ENCODE data around the gene EIF5AL1.
"Not testable (repeated sequence)": the region's sequence is repeated elsewhere in the genome, so short reads cannot be mapped to it uniquely, and the experiment has no call there.

The EIF5AL1 gene

DNA sequence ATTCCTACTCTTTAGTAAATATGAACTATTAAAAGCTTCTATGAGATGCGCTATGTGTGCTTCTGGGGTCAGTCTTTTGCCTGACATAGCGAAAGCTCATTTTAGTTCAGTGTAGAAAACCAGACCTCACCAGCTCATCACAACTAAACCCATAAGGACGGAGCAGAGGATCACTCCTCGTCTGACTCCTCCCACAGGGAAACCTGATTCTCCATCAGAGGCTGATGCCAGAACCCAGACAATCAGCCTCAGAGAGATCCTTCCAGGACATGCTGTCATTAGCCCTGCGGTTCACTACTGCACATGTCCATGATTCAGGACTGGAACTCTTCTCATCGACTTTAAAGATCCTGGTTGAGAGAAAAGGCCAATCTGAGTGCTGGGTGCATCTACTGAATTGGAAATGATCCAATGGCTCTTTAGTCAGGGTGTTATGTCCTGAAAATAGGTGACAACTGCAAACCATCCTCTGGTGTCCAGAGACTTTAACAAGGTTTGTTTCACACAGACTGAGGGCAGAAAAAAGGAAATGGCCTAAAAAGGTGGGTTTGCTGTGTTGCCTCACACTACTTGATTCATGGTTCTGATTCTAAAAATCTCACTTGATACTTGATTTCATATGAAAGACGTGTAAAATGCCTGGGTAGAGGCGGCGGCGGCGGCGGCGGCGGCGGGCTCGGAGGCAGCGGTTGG is at the start of gene EIF5AL1:
TSS of gene EIF5AL1 (plus strand) at position 643 of the 693 bp plus-strand sequence. CDS start 117 bp downstream, outside the sequence.
- DNase-seq, result not testable (repeated sequence)

DNA sequence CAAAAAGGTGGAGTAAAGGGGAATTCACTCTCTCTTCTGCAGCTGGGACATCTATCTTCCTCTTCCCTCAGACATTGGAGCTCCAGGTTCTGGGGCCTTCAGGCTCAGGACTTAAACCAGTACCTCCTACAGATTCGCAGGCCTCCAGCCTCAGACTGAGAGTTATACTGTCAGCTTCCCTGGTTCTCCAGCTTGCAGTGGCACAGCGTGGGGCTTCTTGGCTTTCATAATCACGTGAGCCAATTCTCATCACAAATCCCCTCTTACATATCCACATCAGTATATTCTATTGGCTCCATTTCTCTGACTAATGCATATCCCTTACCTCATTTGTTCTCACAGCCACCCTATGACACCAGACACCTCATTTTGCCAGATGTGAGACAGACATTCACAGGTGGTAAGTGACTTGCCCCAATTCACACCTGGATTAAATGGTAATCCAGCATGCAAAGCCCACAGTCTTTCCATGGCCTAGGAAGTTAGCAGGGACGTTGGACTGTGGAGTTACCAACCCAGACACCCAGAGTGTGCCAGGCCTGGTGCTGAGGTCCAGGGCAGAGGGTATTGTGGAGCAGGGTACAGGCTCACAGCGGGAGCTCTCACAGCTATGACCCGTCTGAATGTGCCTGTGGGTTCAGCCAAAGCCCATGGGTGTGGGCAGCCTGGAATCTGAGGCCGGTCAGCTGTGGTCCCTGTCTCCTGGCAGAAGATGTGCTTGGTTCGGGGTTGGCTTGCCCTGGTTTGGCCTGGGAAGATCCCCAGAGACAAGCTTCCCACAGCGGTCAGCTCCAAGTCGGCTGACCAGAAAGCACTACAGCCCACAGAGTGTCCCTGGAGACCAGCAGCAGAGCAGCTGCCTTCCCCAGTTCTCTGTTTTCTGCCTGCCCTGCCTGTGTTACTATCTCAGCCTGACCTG is 48.5 kb upstream of the EIF5AL1 start:
- no peak for DNase-seq

DNA sequence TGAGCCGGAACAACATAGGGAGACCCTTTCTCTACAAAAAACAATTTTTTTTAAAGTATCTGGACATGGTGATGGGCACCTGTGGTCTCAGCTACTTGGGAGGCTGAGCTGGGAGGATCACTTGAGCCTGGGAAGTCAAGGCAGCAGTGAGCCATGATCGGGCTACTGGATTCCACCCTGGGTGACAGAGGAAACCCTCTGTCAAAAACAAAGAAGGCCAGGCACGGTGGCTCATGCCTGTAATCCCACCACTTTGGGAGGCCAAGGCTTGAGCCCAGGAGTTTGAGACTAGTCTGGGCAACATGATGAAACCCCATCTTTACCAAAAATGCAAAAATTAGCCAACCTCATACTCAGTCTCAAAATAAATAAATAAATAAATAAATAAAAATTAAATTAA is 47.0 kb upstream of the EIF5AL1 start:
- DNase-seq, result no peak

DNA sequence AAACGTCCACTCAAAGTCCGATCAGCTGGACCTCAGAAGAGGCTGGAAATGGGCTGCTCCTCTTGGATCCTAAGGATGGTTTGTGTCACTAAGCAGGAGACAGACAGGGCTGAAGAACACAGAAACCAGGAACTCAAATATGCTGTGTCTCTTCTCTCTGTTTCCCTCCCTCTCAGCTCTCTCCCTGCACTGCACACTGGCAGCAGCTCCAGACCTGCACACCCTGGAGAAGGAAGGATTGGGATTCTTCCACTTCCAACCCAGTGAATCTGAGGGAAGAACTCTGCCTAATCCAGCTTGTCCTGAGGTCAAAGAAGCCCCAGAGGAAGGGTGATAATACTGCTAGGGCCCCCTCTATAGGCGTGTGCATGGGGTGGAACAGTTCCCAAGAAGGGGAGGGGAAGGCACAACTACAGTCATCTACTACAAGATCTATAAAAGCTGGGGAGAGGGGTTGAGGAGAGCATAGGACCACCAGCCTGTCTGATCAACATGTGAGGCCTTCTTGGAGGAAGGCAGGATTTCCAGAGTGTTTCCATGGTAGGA is 44.2 kb upstream of the EIF5AL1 start:
- no peak for DNase-seq

DNA sequence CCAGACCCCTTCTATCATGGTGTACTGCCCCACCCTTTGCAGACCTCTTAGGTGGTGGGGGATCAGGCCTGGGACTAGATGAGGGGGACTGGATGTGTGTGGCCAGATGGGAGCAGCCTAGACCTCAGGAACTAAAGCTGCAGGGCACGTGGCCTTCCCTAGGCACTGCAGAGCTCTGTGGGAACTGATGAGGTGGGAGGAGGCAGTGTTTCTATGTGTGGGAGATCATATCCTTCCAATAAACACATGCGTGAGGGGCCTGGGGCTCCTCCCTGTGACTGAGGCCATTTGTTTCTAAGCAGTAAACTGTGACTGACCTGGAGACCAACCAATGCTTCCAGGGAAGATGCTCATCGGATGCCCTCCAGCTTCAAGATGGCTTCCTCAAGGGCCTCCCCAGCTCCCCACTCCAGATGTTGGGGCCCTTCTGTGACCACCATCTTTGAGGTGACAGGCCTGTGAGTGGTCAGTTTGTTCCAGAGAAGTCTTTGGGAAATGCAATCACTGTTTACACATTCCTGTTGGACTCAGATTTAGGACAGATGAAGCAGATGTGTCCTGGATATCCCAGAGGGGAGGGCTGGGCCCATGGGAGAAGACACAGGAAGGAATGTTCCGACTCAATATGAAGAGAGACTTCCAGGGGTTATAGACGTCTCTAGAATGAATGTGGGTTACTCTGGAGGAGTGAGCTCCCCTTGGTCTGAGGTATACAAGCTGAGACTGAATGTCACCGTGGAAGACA is 43.3 kb upstream of the EIF5AL1 start:
- DNase-seq, result no peak

DNA sequence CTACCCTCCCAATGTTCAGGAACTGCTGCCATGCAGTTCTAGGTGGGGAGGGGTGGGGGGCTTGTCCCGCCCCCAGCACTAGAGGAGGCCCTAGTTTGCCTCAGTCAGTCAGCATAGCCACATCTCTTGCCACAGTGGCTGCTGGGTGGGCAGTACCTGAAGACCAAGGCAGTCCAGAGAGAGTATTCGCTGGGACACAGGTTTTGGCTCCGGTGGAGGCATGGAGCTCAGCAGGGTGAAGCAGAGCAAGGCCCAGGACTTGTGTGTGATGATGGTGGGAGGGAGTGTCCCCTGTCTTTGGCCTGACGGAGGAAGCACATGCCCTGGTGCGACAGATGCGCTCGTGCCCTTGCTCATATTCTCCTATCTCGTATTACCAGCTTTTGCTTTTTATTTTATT is 42.2 kb upstream of the EIF5AL1 start:
- no peak for DNase-seq

DNA sequence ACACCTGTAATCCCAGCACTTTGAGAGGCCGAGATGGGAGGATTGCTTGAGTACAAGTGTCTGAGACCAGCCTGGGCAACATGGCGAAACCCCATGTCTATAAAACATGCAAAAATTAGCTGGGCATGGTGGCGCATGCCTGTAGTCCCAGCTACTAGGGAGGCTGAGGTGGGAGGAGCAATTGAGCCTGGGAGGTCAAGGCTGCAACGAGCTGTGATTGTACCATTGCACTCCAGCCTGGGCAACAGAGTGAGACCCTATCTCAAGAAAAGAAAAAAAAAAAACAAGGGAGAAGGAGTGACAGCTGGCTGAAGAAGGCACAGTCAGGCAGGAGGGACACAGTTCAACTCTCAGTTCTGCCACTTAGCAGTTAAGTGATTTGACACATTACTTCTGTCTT is 40.6 kb upstream of the EIF5AL1 start:
- no peak for DNase-seq

DNA sequence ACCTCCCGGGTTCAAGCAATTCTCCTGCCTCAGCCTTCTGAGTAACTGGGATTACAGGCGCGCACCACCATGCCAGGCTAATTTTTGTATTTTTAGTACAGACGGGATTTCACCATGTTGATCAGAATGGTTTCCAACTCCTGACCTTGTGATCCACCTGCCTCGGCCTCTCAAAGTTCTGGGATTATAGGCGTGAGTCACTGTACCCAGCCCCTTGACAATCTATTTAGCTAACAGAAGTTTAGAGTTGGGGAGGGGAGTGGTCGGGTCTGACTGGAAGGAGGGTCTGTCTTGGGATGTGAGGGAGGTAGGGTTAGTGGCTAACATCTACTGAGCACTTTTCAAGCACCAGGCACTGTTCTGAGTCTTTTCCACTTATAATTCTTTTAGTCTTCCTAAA is 39.9 kb upstream of the EIF5AL1 start:
- no peak for DNase-seq

DNA sequence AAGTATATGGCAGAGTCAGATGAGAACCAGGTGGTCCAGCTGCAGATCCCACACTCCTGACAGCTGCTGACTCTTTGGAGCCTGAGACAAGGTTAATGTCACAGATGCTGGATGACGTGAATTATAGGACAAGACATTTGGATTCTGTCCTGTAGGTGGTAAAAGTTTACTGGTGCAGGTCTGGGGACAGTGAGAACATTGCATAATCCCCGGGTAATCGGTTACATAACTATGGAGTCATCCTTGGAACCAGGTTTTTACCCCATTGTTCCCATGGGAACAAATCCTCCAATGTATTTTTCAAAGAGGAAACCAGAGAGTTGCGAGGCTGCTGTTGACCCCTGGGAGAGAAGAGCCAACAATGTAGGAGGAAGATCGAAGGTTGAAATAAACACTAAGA is 39.4 kb upstream of the EIF5AL1 start:
- DNase-seq, result no peak

DNA sequence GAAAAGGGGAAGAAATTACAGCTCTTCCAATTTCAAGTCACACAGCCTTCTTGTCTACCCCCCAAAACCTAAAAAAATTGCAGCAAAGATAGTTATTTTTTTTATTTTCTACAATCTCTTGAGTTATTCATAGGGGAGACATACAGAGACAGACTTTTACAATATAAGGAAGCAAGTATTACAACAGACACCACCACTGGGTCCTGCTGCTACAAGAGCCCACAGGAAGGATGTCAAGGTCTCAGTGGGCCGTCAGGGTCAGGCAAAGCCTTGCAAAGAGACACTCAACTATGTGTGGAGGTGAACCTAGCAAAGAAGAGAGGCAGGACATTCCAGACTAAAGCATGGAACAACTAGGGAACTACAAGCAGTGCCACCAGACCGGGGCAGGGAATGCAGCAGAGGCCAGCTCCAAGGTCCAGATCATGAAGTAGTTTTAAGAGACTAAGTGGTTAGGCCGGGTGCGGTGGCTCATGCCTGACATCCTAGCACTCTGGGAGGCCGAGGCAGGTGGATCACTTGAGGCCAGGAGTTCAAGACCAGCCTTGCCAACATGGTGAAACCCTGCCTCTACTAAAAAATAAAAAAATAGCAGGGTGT is 38.7 kb upstream of the EIF5AL1 start:
- DNase-seq, result no peak

DNA sequence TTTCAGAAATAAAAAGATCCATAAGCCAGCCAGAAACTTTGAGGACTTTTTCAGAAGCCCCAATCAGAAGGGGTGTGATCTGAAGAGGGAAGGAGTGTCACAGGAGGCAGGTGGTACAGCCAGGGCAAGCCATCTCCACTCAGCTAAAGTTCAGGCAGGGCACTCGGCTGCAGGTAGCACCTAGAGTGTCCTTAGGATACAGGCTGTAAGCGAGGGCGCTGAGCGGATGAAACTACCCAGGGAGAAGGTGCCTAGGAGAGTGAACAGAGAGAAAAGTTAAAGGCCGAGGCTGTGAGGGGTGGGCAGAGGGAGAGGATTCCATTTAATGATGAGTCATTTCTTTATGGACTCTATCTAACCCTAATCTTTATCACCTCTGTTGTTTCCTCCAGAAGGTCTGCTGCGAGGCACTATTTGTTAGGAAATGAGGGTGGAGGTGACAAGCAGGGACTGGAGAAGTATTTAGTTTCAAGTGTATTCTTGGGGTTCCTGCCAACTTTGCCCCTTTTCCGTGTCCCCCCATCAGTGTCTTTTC is 37.1 kb upstream of the EIF5AL1 start:
- no peak for DNase-seq

DNA sequence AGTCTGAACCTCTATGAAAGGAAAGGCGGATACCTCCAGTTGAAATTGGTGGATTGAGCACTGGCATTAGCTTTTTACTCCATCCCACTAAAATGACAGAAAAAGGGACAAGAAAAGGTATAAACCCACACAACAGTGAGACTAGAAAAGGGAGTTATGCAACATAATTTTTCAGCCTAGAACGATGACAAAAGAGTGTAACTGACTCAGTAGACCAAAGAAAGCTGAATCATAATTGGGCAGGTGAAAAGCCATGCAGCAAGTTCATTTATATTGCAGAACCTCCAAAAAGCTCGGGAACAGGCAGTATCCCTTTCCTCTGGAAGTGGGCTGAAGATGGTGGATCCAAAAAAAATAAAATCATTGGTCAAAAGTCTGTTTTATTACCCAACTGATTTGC is 36.5 kb upstream of the EIF5AL1 start:
- no peak for DNase-seq

DNA sequence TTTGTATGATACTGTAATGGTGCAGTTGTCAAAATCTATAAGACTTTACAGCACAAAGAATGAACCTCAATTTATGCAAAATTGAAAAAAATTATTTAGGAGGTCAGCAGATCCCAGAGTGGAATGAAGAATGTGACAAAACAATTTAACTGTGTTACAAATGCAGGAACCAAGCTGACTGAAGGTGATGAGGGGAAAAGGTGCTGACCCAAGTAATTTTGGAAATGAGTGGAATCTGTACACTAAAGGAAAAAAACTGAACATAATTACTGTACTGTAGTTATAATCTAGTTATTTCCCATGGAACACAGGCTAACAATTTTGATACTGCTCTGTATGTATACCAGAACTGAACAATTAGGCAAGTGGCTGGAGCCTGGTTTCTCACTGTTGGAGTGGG is 35.7 kb upstream of the EIF5AL1 start:
- no peak for DNase-seq

DNA sequence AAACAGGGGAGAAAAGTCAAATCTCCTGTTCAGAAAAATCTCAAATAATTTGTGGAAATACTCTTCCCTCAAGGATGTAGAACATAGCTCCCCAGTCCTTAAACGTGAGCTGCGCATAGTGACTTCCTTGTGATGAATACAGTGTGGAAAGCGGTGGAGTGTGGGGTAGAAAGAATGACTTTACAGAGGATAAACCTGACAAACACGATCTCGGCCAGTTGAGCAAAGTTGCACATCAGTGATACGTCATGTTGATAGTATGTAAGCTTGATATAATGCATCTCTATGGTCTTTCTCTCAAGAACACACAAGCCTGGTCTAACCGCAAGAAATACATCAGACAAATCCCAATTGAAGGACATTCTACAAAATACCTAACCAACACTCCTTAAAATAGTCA is 34.9 kb upstream of the EIF5AL1 start:
- no peak for DNase-seq

DNA sequence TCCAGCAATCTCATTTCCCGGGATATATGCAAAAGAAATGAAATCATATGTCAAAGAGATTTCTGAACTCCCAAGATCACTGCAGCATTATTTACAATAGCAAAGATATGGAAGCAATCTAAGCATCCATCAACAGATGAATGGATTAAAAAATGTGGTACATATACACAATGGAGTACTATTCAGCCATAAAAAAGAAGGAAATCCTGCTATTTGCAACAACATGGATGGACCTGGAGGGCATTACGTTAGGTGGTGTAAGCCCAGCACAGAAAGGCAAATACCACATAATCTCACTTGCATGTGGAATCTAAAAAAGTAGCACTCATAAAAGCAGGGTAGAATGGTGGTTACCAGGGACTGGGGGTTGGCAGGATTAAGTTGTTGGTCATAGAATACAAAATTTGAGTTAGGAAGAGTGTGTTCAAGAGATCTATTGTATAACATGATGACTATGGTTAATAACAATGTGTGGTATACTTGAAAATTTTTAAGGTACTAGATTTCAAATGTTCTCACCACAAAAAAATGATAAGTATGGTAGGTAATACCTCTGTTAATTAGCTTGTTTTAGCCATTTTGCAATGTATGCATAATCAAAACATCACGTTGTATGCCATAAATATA is 32.9 kb upstream of the EIF5AL1 start:
- DNase-seq, result no peak

DNA sequence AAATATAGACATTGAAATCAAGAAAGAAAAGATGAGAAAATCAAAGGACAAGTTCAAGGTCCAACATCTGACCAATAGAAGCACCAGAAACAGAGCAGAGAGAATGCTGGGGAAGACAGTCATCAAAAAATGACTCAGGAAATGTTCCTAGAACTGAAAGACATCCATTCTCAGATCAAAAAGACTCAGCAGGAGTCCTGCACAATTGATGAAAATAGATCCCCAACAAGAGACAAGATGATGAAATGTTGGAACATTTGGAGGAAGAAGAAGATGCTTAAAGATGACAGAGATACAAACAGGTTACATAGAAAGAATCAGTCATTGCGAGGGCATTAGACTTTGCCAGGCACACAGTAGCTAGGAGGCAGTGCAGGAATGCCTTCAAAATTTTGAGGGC is 30.0 kb upstream of the EIF5AL1 start:
- DNase-seq, result no peak

DNA sequence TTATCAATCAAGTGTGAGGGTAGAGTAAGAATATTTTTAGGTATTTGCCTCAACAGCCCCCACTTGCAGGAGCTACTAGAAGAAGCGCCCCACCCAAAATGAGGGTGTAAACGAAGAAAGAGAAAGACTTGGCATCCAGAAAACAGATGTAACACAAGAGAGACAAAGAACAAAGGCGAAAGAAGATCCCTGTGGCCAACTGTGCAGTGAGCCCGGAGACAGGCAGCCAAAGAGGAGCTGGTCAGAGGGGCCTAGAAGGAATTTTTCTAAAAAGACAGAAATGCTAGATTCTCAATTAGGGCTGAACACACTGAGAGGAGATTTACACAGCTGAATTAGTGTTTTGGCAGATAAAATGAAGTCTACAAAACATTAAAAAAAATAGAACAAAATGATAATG is 29.6 kb upstream of the EIF5AL1 start:
- DNase-seq, result no peak

DNA sequence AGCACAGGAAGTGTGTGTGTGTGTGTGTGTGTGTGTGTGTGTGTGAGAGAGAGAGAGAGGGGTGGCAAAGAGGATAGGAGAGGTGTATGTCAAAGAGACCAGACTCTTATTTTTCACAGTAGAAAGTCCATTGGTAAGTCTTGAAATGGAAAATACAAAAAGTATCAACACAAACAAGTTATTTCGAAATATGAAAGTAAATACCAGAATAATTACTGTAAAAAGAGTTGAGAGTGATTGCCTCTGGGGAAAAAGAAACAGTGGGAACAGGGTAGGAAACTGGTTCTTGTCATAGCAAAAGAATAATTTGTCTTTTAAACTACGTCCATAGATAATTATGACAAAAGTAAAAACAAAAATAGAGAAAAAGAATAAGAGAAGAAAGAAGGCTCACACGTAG is 29.0 kb upstream of the EIF5AL1 start:
- DNase-seq, result no peak

DNA sequence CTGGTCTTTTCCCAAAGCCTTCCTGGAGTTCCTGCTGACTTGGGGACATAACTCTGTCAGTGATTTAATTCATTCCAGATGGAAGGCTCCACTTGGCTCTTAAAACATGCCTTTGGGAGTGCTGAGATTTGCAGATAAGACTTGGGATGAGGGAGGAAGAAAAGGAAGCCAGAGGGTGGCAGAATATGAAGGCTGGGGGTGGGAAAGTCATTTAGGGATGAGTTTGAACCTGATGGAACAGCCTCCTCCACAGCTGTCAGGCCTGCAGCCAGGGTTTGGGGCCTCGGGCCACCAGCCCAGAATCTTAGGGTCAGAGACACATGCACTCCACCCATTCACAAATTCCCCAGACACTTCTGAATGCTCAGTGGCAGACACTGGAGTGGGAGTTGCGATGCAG is 28.4 kb upstream of the EIF5AL1 start:
- DNase-seq, result no peak

DNA sequence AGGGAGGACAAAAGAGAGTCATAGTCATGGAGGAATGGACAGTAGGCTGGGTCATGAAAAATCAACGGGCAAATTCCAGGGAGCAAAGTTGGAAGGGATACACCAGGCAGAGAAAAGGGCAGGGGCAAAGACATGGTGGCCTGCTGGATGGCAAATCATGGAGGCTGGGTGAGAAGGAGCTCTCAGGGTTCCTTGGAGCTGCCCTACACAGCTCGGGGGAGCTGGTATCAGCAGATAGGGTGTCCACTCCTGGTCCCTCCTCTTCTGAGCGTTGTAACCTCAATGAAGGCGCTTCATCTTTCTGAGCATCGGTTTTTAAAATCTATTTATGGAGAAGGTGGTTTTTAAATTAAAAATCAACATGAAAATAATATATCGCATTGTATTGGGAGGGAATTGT is 27.9 kb upstream of the EIF5AL1 start:
- DNase-seq, result no peak

DNA sequence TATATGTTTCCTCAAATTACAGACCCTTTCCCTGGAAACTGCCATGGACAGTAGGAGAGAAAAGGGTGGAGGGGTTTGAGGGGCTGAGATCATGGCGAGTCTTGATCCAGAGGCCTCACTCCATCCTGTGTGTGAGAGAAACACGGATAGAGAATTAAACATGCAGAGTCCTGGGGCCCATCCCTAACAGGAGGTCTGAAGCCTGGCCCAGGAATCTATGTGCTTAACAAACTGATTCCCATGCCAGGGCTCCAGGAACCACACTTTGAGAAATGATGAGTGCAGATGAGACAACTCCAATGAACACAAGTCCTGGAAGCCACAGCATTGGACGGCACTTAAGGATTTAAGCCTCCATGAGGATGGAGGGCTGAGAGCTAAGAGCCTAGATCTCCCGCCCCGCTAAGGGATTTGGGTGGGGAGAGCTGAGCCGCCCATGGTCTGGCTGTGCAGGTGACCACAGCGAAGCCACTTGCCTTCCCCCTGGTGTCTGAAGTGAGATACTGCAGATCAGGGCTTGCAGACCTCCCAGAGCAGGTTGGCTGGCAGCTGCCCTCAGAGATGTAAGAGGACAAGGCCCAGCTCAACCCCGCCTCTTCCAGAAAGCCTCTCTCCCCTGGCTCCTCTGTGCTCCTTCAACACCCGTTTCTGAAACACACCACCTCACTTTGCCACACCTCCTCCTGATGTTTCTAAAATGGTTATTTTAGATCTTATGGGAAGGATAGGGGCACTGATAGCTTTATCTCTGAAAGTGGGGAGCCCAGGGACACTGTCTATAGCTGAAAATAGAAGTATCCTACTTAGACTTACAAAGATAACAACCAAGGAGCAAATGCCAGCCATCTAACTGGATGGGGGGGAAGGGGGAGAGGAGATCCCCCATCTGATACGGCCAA is 24.8 kb upstream of the EIF5AL1 start:
- DNase-seq, result peak; percentile 57

Data from hematopoietic multipotent progenitor cell treated with erythropoietin and hydrocortisone succinate and interleukin-3 and kit ligand, for 8 days (in vitro differentiated cells).